Measurements from ENCODE around the gene AIDA. TPM values are rescaled to one million over a fixed set of nuclear protein-coding genes. Genes with fewer than 3 reads are reported as not detected.

AIDA gene
- polyA plus RNA-seq, 2 of the 4 experiments (the other 2 are of a cell fraction) = 50.3 to 90.1 TPM

DNA sequence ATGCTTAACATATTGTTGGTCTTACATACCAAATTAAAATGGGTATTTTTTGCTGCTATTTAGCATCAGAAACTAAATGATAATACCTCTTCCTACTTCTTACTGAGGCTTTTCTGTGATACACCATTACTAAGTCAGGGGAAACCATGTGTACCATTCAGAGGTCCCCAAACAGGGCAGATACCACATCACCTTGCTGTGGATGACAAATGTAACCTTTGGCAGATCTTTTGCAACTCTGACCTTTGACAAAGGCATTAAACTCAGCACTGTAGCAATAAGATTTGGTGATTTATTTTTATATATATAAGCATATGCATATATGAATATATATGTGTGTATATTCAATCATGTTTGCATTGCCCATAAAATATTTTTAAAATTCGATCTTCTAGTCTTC, 27.6 kb upstream of the AIDA start:
- peaks cover 9% of the 10 kb centered on the region; the same call in 2 of the 3 replicates for H3K4me1 ChIP-seq
- ATAC-seq (no peak), FAIRE-seq (no peak), DNase-seq (ENCODE audit: low read depth in 1 of 2, low spot score in 1 of 2) (no peak)
- no peak overlapping the region for H3K4me2 ChIP-seq
- no peak overlapping the region for H3K27ac ChIP-seq
- TF ChIP-seq MAZ (IDR thresholded peaks at IDR 0.05; ENCODE audit: borderline replicate concordance, low read depth, low read length) (no peak), CEBPB (IDR thresholded peaks at IDR 0.05) (no peak), RARB (CRISPR knock-in tag; IDR thresholded peaks at IDR 0.05) (no peak), NR3C1 (IDR thresholded peaks at IDR 0.05) (no peak), JUNB (IDR thresholded peaks at IDR 0.05) (no peak), ESRRA (IDR thresholded peaks at IDR 0.05; ENCODE audit: borderline replicate concordance, low read length) (no peak), REST (IDR thresholded peaks at IDR 0.05) (no peak), SMC3 (IDR thresholded peaks at IDR 0.05) (no peak), CBX2 (IDR thresholded peaks at IDR 0.05; ENCODE audit: borderline replicate concordance, low read depth) (no peak), TP53 (CRISPR knock-in tag; IDR thresholded peaks at IDR 0.05) (no peak), FOSL2 (IDR thresholded peaks at IDR 0.05) (no peak), FOSL2 (CRISPR knock-in tag; IDR thresholded peaks at IDR 0.05) (no peak), CHD2 (IDR thresholded peaks at IDR 0.05; ENCODE audit: low read length, partially characterized antibody) (no peak), E2F6 (IDR thresholded peaks at IDR 0.05; ENCODE audit: borderline replicate concordance, low read depth) (no peak), HOXA7 (CRISPR knock-in tag; IDR thresholded peaks at IDR 0.05) (no peak), ELK1 (IDR thresholded peaks at IDR 0.05; ENCODE audit: low read depth, low read length) (no peak)
- TF ChIP-seq, protein P1, sequence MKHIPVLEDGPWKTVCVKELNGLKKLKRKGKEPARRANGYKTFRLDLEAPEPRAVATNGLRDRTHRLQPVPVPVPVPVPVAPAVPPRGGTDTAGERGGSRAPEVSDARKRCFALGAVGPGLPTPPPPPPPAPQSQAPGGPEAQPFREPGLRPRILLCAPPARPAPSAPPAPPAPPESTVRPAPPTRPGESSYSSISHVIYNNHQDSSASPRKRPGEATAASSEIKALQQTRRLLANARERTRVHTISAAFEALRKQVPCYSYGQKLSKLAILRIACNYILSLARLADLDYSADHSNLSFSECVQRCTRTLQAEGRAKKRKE (CRISPR knock-in tag; IDR thresholded peaks at IDR 0.05; ENCODE audit: low read depth) = no peak
- H3K9me3 ChIP-seq = no peaks in the 10 kb centered on the region
- ChIA-PET POLR2A (no interaction called here), CTCF (interaction anchor here (0.8 to 3.4 kb wide), 11 partner anchors 8 to 384 kb away, joined by 3 to 20 read pairs (median 5); no protein-coding TSS in a partner anchor)
- WGBS (ENCODE audit: missing lambda C conversion rate) = 6% methylated on average over 1 of the region's 1 CpG
- H3K4me3 ChIP-seq = no peak overlapping the region

GRCh38 chr1:222739465-222739864, 27.2 kb upstream of the AIDA start:
- no peak for DNase-seq (ENCODE audit: low read depth in 1 of 2, low spot score in 1 of 2)
- ChIA-PET CTCF (interaction anchor here (0.9 to 3.4 kb wide), 13 partner anchors 8 to 947 kb away, joined by 3 to 20 read pairs (median 6); no protein-coding TSS in a partner anchor), POLR2A (no interaction called here)
- no peak overlapping the region for H3K4me3 ChIP-seq
- 94% methylated on average over 2 of the region's 2 CpGs for WGBS (ENCODE audit: missing lambda C conversion rate)
- no peaks in the 10 kb centered on the region for H3K9me3 ChIP-seq
- no peak for FAIRE-seq
- H3K4me2 ChIP-seq = no peak overlapping the region
- H3K27ac ChIP-seq = no peak overlapping the region
- no peak for ATAC-seq
- H3K4me1 ChIP-seq = peaks cover 9% of the 10 kb centered on the region; the same call in 2 of the 3 replicates
- TF ChIP-seq USF2 (IDR thresholded peaks at IDR 0.05) (no peak), ZSCAN20 (CRISPR knock-in tag; IDR thresholded peaks at IDR 0.05) (no peak), ELK1 (IDR thresholded peaks at IDR 0.05; ENCODE audit: low read depth, low read length) (no peak), JUNB (IDR thresholded peaks at IDR 0.05) (no peak), HOXB5 (CRISPR knock-in tag; IDR thresholded peaks at IDR 0.05) (no peak), REST (IDR thresholded peaks at IDR 0.05) (no peak), RARB (CRISPR knock-in tag; IDR thresholded peaks at IDR 0.05) (no peak), RAD21 (conservative IDR thresholded peaks at IDR 0.05 in 1 of 2, IDR thresholded peaks at IDR 0.05 in 1 of 2) (no peak), ZC3H11A (IDR thresholded peaks at IDR 0.05) (no peak), HOXA7 (CRISPR knock-in tag; IDR thresholded peaks at IDR 0.05) (no peak), CHD2 (IDR thresholded peaks at IDR 0.05; ENCODE audit: low read length, partially characterized antibody) (no peak), HDAC2 (IDR thresholded peaks at IDR 0.05) (no peak)
- TF ChIP-seq, protein P2, sequence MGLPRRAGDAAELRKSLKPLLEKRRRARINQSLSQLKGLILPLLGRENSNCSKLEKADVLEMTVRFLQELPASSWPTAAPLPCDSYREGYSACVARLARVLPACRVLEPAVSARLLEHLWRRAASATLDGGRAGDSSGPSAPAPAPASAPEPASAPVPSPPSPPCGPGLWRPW (IDR thresholded peaks at IDR 0.05) = no peak

Measured in A549 (cell line).